GM18526 (cell line): ENCODE measurements around the gene PFAS.
A peak's percentile ranks its signal among the peaks of the same experiment; 100 is the strongest.

Experiments used
- POLR2A ChIP-seq: IDR thresholded peaks from 3 replicates; pipeline ENCODE4 v1.6.1; 2011; ENCODE audit not compliant: insufficient read length; ENCODE audit errors: extremely low read depth

PFAS gene, protein sequence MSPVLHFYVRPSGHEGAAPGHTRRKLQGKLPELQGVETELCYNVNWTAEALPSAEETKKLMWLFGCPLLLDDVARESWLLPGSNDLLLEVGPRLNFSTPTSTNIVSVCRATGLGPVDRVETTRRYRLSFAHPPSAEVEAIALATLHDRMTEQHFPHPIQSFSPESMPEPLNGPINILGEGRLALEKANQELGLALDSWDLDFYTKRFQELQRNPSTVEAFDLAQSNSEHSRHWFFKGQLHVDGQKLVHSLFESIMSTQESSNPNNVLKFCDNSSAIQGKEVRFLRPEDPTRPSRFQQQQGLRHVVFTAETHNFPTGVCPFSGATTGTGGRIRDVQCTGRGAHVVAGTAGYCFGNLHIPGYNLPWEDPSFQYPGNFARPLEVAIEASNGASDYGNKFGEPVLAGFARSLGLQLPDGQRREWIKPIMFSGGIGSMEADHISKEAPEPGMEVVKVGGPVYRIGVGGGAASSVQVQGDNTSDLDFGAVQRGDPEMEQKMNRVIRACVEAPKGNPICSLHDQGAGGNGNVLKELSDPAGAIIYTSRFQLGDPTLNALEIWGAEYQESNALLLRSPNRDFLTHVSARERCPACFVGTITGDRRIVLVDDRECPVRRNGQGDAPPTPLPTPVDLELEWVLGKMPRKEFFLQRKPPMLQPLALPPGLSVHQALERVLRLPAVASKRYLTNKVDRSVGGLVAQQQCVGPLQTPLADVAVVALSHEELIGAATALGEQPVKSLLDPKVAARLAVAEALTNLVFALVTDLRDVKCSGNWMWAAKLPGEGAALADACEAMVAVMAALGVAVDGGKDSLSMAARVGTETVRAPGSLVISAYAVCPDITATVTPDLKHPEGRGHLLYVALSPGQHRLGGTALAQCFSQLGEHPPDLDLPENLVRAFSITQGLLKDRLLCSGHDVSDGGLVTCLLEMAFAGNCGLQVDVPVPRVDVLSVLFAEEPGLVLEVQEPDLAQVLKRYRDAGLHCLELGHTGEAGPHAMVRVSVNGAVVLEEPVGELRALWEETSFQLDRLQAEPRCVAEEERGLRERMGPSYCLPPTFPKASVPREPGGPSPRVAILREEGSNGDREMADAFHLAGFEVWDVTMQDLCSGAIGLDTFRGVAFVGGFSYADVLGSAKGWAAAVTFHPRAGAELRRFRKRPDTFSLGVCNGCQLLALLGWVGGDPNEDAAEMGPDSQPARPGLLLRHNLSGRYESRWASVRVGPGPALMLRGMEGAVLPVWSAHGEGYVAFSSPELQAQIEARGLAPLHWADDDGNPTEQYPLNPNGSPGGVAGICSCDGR (N-terminal part only)

DNA sequence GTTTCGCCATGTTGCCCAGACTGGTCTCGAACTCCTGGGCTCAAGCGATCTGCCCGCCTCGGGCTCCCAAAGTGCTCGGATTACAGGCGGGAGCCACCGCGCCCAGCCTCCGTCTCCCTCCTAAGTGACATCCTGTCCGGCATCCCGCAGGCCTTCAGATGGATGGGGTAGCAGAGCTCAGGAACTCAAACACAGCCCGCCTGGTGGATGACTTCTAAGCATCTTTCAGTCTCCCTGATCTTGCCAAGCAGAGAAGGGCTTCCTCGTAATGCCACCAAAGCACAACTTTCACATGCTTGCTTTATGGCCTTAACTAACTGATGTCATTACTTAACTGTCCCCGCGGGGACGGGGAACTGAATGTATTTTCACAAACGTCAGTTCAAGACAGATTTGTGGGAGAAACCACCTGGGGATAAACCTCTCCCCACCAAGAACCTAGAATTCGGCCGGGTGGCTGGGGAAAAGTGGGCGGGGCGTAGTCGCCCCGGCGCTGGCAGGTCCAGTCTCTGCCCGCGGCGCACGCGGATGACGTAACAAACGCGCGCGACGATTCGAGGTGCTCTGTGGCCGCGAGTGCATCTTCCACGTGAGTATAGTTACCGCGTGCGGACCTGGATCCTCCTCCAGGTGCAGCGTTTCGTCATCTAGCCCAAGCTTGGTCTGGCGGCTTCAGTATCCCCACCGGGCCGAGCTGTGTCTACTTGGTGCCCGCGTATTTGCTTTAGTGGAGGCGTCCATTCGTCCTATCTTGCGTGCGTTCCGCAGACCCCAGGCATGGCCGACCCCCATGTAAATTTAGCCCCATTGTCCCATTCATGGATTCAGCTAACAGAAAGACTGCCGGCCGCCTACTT is at the start of gene PFAS:
Gene PFAS (plus strand): TSS at position 539 of the 857 bp plus-strand sequence. CDS start 4,649 bp downstream, outside the sequence.
- peak; percentile 75 for TF ChIP-seq POLR2A

DNA sequence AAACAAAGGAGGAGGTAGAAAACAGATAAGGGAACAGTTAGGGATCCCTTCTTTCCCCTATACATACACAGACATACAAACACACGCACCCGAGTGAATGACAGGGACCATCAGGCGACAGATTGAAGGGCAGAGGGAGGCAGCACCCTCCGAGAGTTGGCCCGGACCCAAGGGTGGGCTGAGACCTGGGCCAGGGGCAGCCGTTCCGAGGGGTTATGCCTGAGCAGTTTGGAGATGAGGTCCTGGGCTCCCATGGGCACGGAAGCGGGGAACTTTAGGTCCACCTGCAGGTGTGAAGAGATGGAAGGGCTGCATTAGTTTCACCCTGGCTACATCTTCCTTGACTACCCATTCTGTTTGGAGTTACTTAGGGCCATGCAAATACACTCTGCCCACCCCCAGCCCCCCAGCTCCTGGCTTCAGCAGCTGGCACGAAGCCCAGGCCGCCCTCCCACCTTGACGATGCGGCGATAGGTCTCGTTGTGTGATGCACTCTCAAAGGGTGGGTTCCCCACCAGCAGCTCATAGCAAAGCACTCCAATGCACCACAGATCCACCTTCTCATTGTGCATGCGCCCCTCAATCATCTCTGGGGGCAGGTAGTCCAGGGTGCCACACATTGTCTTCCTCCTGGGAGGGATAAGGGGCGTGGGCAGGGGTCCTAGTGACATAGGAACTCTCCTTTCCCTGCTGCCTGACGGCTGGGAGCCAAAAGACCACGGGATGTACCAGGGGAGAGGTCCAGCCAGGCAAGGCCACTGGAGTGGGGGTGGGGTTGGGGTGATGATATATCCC is 44.1 kb upstream of the PFAS start:
- peak; percentile 27 for TF ChIP-seq POLR2A

DNA sequence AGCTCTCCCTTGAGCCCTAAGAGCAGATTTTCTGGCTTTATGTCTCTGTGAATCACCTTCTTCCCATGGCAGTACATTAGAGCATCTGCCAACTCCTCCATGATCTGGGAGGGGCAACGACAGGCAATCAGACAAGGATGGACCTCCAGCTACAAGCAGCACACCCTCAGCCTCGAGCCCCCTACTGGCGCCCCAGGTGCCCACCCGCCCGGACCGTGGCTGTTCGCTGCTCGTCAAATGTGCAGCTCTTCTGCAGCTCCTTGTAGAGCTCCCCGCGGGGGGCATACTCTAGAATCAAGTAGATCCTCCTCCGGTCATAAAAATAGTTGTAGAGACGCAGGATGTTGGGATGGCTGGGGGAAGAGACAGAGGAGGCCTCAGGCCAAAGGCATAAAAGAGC is 42.6 kb upstream of the PFAS start:
- no peak for TF ChIP-seq POLR2A

DNA sequence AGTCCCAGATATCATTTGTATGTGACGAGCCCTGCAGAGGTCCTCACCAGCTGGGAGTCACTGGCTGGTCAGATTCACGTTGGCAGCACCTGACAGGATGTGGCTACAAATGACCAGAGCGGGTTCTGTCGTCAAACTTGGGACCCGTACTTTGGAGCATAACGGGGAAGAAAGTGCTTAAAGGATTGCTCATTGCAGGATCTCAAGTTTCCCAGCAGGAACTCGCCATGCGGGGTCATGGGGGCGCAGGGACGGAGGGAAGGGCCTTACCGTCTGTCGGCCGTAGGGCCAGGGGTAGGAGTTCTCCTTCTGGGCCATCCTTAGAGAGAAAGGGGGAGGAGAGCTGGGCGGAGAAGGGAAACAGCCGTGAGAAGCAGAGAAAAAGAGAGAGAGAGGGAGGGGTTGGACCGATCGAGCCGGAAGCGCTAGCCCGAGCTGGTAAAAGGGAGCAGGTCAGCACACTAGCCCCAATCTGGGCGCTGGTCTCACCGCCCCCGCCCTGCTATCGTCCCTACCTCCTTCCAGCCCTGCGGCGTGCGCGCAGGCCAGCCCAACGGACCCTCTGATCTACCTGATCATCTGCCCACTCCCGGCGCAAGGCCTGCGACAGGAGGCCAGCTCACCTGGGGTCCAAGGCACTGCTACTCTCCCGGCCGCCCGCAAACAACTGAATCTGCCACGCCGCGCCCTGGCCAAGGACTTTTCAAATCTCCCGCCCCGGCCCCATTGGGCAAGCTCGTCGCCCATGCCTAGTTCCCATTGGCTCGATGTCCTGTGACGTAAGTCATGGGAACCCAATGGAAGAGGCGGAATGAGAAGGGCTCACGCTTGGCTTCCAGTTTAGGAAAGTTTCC is 39.0 kb upstream of the PFAS start, which contains the start of gene AURKB:
Gene AURKB (minus strand): TSS at position 669 of the 854 bp plus-strand sequence. CDS start 351 bp downstream, at position 318.
- TF ChIP-seq POLR2A: peak; percentile 96

DNA sequence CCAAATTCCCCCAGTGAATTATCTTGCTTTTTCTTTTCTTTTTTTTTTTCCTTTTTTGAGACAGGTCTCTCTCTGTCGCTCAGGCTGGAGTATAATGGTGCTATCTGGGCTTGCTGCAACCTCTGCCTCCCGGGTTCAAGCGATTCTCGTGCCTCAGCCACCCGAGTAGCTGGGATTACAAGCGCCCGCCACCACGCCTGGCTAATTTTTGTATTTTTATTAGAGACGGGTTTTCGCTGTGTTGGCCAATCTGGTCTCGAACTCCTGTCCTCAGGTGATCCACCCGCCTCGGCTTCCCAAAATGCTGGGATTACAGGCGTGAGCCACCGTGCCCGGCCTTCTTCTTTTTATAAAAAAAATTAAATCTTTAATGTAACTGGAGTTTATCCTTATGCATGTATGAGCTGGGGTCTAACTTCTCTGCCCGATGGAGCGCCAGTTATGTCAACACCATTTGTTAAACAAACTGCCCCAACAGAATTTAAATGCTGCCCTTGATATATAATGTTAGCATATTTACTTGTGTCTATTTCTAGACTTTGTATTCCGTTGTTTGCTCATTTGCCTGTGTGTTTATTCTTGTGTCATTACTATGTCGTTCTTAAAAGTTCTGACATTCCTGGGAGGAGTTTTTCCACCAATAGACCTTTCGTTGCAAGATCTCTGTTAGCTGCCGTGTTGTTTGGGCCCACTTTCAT is 38.2 kb upstream of the PFAS start:
- no peak for TF ChIP-seq POLR2A

DNA sequence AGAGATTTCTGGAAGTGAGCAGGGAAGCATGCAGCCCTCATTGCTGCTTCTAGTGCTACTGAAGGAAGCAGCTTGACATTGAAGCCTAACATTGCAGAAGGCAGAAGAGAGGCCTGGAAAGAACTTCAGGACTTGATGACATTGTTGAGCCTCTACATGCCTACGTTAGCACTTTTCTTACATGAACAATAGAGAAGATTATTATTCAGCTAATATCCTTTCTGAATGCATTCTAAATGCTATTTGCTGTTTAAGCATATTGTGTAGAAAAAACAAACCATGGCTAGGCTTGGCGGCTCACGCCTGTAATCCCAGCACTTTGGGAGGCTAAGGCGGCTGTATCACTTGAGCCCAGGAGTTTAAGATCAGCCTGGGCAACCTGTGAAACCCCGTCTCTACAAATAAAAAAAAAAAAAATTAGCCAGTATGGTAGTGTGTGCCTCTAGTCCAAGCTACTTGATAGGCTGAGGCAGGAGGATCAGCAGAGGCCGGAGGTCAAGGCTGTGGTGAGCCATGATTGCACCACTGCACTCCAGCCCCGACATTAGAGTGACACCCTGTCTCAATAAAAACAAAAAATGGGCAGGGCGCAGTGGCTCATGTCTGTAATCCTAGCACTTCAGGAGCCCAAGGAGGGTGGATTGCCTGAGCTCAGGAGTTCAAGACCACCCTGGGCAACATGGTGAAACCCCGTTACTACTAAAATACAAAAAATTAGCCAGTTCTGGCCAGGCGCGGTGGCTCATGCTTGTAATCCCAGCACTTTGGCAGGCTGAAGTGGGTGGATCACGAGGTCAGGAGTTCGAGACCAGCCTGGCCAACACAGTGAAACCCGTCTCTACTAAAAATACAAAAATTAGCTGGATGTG is 36.5 kb upstream of the PFAS start:
- no peak for TF ChIP-seq POLR2A

DNA sequence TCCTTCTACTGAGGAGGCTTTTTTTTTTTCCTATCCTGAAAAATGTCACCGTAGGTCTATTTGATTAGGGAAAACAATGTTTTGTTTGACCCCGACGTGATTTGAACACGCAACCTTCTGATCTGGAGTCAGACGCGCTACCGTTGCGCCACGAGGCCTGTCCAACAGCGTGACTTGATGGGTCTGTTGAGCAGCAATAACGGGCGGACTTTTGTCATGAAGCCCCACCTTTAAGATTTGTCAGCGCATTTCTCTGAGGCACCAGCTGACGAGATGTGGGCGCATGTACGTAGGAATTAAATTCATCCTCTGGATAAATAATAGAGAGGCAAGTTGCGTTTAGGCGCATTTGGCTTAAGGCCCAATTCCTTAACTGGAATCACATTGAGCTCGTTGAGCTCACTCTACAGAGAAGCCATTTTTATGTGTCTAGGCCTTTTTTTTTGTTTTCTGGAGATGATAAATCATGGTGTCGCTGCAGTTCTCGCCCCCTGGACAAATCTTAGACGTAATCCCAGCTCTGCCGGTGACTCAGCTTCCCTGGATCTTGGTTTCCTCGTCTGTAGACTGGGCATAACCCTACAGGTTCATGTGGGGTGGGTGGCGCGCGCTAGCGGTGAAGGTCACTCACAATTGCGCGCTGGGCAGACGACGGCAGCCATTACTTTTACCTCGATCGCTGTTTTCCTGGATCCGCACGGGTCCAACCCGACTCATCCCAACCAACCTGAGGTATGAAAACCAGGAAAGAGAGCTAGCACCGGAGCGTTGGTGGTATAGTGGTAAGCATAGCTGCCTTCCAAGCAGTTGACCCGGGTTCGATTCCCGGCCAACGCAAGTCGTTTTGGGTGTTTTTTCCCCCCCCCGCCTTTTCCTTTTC is 28.1 kb upstream of the PFAS start:
- TF ChIP-seq POLR2A: no peak

DNA sequence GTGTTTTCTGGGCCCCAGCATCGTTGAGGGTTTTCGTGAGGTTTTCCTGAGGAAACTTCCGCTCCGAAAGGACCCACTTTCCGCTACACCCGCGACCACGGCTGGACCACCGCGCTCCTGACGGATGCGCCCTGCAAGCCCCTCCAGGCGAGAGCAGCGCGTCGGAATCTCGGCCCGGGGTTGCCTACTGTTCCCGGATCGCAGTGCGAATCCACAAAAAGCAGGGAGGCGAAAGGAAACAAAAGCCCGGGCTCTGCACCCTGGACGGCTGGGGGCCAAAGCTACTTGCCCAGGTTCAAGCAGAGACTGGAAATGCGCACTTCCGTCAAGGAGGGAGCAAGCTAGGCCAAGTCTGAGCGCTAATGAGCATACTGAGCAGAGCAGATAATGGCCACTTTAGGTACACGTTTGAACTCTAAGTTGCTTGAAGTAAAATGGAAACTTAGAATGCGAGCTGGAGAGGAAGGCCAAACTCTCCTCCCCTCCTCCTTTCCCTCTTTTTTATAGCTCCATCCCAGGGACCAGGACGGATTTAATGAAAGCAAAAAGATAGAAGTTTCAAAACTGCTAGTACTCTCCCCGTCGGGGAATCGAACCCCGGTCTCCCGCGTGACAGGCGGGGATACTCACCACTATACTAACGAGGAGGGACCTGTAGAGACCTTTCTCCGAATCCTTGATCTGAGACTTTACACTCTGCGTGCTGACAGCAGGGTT is 27.3 kb upstream of the PFAS start:
- peak; percentile 30 for TF ChIP-seq POLR2A

DNA sequence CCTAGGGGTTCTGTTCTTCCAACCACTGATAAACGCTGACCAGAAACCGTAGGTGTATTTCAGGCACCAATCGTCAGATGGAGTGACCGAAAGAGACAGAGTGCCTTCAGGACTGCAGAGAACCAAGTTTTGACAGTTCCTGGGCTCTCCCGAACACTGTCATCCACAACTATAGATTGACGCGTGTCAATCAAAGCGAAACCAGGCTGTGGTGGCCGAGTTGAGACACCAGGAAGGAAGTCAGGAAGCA is 26.8 kb upstream of the PFAS start:
- TF ChIP-seq POLR2A: no peak

DNA sequence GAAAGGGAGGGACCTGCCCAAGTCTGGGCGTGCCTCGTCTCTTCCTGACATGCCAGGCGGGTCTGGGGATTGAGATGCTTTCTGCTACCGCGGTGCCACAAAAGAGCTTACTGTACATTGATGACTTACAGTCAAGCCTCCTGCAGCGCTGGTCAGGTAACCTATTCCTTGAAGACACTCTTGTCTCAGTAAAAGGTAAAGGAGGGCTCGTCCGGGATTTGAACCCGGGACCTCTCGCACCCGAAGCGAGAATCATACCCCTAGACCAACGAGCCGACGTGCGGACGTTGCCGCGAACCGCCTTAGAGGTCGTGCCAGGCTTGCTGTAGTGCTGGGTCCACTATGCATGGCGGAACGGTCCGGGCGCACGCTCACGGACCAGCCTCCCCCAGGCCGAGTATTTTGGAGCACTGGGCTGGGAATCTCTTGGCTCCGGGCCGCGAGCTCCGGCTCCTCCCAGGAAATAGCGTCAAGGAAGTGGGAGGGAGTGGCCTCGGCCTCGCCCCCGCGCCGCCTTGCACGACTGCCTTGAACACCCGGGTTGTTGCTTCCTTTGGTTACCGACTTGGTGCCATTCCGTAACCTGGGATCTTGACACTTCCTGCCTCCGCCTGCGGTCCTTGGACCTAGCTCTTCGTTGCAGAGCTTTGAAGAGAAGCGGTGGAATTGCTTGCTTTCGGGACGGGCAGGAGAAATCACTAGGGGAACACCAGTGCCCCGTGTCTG is 26.3 kb upstream of the PFAS start:
- TF ChIP-seq POLR2A: peak; percentile 66
